Keratinocyte (primary cell): ENCODE results near the gene LCOR. TPM values are rescaled to one million over a fixed set of nuclear protein-coding genes. Genes with fewer than 3 reads are reported as not detected.

Experiments
- DNase-seq: peaks from one replicate; pipeline ENCODE4 v3.0.0-alpha.2; 2011; ENCODE audit warnings: low read depth, missing footprints, low spot score
- FAIRE-seq: peaks from 2 replicates; lab custom pipeline; 2011; peaks lifted over from hg19 to GRCh38; lab: Jason Lieb, UNC
- H2AFZ ChIP-seq: 2 replicates; pipeline ENCODE4 v1.6.0; 2012; ENCODE audit warnings: low read length, control low read depth, inconsistent platforms; ENCODE audit not compliant: control insufficient read depth
- H3K27ac ChIP-seq: 2 replicates; pipeline ENCODE4 v1.5.1; 2011; ENCODE audit warnings: low read length; ENCODE audit not compliant: control insufficient read depth, insufficient read depth
- H3K27me3 ChIP-seq: 3 replicates; pipeline ENCODE4 v1.6.0; 2011; ENCODE audit warnings: low read length; ENCODE audit not compliant: control insufficient read depth, insufficient read depth; ENCODE audit errors: extremely low read depth
- H3K36me3 ChIP-seq, 2 experiments: 2 replicates in 1 of 2; 3 replicates in 1 of 2; pipeline ENCODE4 v1.5.1; 2011; ENCODE audit warnings: low read length in 2 of 2, mild to moderate bottlenecking in 1 of 2; ENCODE audit not compliant: control insufficient read depth in 2 of 2, insufficient read depth in 2 of 2; ENCODE audit errors: extremely low read depth in 1 of 2
- H3K4me1 ChIP-seq: 3 replicates; pipeline ENCODE4 v1.5.1; 2011; ENCODE audit warnings: low read length; ENCODE audit not compliant: control insufficient read depth, insufficient read depth; ENCODE audit errors: extremely low read depth
- H3K4me2 ChIP-seq: 3 replicates; pipeline ENCODE4 v1.6.0; 2011; ENCODE audit warnings: low read depth, low read length; ENCODE audit not compliant: control insufficient read depth, insufficient read depth; ENCODE audit errors: extremely low read depth
- H3K4me3 ChIP-seq, 3 experiments: fragments of 200-600 bp in 1 of 3; sonication (generic) in 1 of 3; 2 replicates in 2 of 3; 3 replicates in 1 of 3; pipeline ENCODE4 v1.5.1; 2011 to 2016; ENCODE audit warnings: low read length in 3 of 3, mild to moderate bottlenecking in 3 of 3, control low read depth in 2 of 3, inconsistent platforms in 1 of 3, low read depth in 1 of 3, mixed read lengths in 1 of 3, mixed run types in 1 of 3, moderate library complexity in 1 of 3; ENCODE audit not compliant: control insufficient read depth in 2 of 3, insufficient read depth in 2 of 3; ENCODE audit errors: extremely low read depth in 1 of 3
- H3K79me2 ChIP-seq: 2 replicates; pipeline ENCODE4 v1.6.0; 2012; ENCODE audit warnings: low read length; ENCODE audit not compliant: control insufficient read depth, insufficient read depth
- H3K9ac ChIP-seq: 3 replicates; pipeline ENCODE4 v1.6.0; 2011; ENCODE audit warnings: low read length; ENCODE audit not compliant: control insufficient read depth, insufficient read depth; ENCODE audit errors: extremely low read depth
- H3K9me1 ChIP-seq: 3 replicates; pipeline ENCODE4 v1.6.0; 2011; ENCODE audit warnings: low read length; ENCODE audit not compliant: control insufficient read depth, insufficient read depth; ENCODE audit errors: extremely low read depth
- H3K9me3 ChIP-seq: 2 replicates; pipeline ENCODE4 v1.5.1; 2012; ENCODE audit warnings: low read depth, low read length; ENCODE audit not compliant: control insufficient read depth
- H4K20me1 ChIP-seq: 3 replicates; pipeline ENCODE4 v1.6.0; 2011; ENCODE audit warnings: low read length; ENCODE audit not compliant: control insufficient read depth, insufficient read depth; ENCODE audit errors: extremely low read depth
- EZH2 ChIP-seq: IDR thresholded peaks from one replicate; pipeline ENCODE4 v1.6.1; 2012; ENCODE audit warnings: inconsistent platforms, mild to moderate bottlenecking, low read length, moderate library complexity
- dilution Hi-C: fragments of 300-500 bp; cut with MboI; formaldehyde crosslinking; loops from one replicate; pipeline ENCODE4 v1.7.0; 2020; ENCODE audit warnings: low sequenced_read_pairs; ENCODE audit not compliant: extremely low pct_ligation_motif_present
- polyA plus RNA-seq, 5 experiments: library from polyadenylated mRNA; depleted of rRNA in 3 of 5; stranded (reverse) in 3 of 5; stranded (forward) in 1 of 5; unstranded in 1 of 5; fragments of >200 nt; gene quantifications; 1 replicate in 1 of 5; 2 replicates in 3 of 5; 3 replicates in 1 of 5; pipeline versions ENCODE4 v1.2.1 to v1.2.3, GENCODE V29; 2011 to 2012; ENCODE audit warnings: missing spikeins in 2 of 5, low read depth in 1 of 5, low replicate concordance in 1 of 5
- TF ChIP-seq, protein P1 (sequence below), 3 experiments: IDR thresholded peaks in 1 of 3; conservative IDR thresholded peaks in 1 of 3; optimal IDR thresholded peaks in 1 of 3; 2 replicates in 2 of 3; 3 replicates in 1 of 3; pipeline versions ENCODE3 to v1.5.1; 2011; ENCODE audit warnings: low read length in 3 of 3, mild to moderate bottlenecking in 3 of 3, moderate library complexity in 2 of 3, control low read depth in 1 of 3, inconsistent platforms in 1 of 3; ENCODE audit not compliant: insufficient read depth in 2 of 3; ENCODE audit errors: extremely low read depth in 1 of 3

Gene LCOR
- polyA plus RNA-seq, 1 donor (not counting 4 experiments of a cell fraction or from before 2014, with no cell fraction given): 11.4 TPM

DNA sequence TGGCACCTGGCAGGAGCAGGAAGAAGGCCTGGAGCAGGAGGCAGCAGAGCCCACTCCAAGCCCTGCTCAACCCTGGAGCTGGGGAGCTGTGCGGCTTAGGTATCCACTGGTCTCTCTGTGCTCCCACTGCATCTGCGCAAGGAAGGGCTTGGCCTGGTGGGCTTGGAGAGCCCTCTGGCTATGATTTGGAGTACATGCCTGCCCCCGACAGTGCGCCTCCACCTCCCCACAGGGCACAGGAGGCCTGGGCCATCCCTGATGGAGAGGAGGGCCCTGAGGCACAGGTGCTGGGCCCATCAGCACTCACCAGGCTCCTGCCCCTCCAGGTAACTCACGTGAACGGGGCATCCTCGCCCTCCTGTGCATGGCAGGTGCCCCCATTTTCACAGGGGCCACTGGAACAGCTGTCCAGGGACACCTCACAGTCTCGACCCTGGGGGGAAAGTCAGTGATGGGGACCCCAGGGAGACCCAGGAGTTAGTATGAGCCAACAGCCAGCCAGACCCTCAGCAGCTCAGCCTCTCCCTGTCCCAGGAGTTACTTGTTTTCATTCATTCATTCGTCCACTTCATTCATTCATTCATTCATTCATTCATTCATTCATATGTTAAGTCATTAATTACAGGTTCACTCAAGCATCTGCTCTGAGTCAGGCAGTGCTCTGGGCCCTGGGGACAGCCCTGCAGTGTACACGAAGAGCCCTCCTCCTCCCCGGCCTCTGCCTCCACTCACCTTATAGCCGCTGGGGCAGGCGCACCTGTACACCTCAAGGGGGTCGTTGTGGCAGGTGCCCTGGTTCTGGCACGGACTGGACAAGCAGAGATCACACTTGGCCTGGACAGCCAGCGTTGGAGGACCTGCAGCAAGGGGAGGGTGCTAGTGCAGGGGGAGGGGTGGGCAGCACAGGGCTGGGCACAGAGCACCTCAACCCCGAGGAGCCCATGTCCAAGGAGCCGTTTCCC lies 186.4 kb downstream of the LCOR start:
- Histone ChIP-seq H4K20me1 (no peaks in the 10 kb centered on the region), H3K36me3 (no peaks in the 10 kb centered on the region), H3K27ac (no peak overlapping the region), H3K4me3 (no peak overlapping the region), H3K4me1 (no peaks in the 10 kb centered on the region), H3K79me2 (no peaks in the 10 kb centered on the region), H3K9me3 (no peaks in the 10 kb centered on the region), H3K9ac (no peak overlapping the region), H3K4me2 (no peak overlapping the region), H3K9me1 (no peaks in the 10 kb centered on the region), H2AFZ (no peak overlapping the region), H3K27me3 (peaks cover 11% of the 10 kb centered on the region)
- dilution Hi-C loops: no loop called here
- no peak for TF ChIP-seq EZH2
- TF ChIP-seq, protein P1, sequence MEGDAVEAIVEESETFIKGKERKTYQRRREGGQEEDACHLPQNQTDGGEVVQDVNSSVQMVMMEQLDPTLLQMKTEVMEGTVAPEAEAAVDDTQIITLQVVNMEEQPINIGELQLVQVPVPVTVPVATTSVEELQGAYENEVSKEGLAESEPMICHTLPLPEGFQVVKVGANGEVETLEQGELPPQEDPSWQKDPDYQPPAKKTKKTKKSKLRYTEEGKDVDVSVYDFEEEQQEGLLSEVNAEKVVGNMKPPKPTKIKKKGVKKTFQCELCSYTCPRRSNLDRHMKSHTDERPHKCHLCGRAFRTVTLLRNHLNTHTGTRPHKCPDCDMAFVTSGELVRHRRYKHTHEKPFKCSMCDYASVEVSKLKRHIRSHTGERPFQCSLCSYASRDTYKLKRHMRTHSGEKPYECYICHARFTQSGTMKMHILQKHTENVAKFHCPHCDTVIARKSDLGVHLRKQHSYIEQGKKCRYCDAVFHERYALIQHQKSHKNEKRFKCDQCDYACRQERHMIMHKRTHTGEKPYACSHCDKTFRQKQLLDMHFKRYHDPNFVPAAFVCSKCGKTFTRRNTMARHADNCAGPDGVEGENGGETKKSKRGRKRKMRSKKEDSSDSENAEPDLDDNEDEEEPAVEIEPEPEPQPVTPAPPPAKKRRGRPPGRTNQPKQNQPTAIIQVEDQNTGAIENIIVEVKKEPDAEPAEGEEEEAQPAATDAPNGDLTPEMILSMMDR (optimal IDR thresholded peaks at IDR 0.05 in 1 of 3, IDR thresholded peaks at IDR 0.05 in 1 of 3, conservative IDR thresholded peaks at IDR 0.05 in 1 of 3; ENCODE audit: extremely low read depth in 1 of 3, insufficient read depth in 2 of 3, low read length in 3 of 3): no peak
- no peak for FAIRE-seq
- no peak for DNase-seq

DNA sequence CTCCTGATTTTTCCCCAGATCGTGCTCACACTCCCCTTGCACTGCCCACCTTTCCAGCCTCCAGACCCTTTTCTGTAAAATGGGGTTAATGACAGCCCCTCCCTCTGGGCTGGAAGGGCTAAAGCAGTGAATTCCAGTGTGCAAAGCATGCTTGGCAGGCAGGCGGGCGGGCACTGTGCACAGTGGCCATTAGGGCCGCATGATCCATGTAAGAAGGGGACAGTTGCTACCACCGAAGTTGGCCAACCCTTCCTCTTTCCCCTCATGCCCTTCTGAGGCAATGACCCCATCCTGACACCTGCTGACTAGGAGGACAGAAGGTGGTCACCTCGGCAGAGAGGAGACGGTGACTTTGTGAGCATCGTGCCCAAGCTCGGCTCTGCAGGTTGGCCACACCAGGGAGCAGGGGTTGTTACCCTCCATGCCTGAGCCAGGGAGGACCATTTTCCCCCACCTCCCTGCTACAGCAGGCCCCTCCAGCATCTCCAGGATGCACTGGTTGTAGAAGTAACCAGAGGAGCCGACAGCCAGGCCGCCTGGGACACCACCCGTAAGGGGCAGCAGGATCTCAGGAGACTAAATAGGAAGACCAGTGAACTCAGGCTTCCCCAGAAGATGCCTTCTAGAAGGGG lies 187.2 kb downstream of the LCOR start:
- FAIRE-seq: no peak
- dilution Hi-C loops: no loop called here

More for the DNA sequence above, 187.2 kb downstream of the LCOR start:
- Histone ChIP-seq H3K4me2 (no peak overlapping the region), H3K79me2 (no peaks in the 10 kb centered on the region), H3K9ac (no peak overlapping the region), H3K36me3 (no peaks in the 10 kb centered on the region), H3K9me3 (no peaks in the 10 kb centered on the region), H2AFZ (no peak overlapping the region), H3K27ac (no peak overlapping the region), H3K9me1 (no peaks in the 10 kb centered on the region), H4K20me1 (no peaks in the 10 kb centered on the region), H3K4me3 (no peak overlapping the region), H3K27me3 (peaks cover 11% of the 10 kb centered on the region), H3K4me1 (peaks cover 6% of the 10 kb centered on the region)
- DNase-seq: no peak
- no peak for TF ChIP-seq EZH2
- TF ChIP-seq, protein P1 (optimal IDR thresholded peaks at IDR 0.05 in 1 of 3, IDR thresholded peaks at IDR 0.05 in 1 of 3, conservative IDR thresholded peaks at IDR 0.05 in 1 of 3; ENCODE audit: extremely low read depth in 1 of 3, insufficient read depth in 2 of 3, low read length in 3 of 3): no peak
